SU-DHL-6 (cell line): Measurements from ENCODE around the gene PLAA.

Experiments
- EZH2phosphoT487 ChIP-seq: fragments of 200-600 bp; sonication (generic), shearing (Covaris generic); conservative IDR thresholded peaks from 2 replicates; pipeline ENCODE4 v1.6.1; 2018; ENCODE audit warnings: mild to moderate bottlenecking, antibody characterized with exemption, low read length, moderate library complexity, mixed read lengths
- TF ChIP-seq, protein P1 (sequence below): fragments of 200-600 bp; sonication (generic); IDR thresholded peaks from one replicate; pipeline ENCODE4 v1.5.1; 2017; ENCODE audit warnings: antibody characterized with exemption, mild to moderate bottlenecking, low read length, moderate library complexity; ENCODE audit not compliant: insufficient read depth, poor library complexity, severe bottlenecking

DNA sequence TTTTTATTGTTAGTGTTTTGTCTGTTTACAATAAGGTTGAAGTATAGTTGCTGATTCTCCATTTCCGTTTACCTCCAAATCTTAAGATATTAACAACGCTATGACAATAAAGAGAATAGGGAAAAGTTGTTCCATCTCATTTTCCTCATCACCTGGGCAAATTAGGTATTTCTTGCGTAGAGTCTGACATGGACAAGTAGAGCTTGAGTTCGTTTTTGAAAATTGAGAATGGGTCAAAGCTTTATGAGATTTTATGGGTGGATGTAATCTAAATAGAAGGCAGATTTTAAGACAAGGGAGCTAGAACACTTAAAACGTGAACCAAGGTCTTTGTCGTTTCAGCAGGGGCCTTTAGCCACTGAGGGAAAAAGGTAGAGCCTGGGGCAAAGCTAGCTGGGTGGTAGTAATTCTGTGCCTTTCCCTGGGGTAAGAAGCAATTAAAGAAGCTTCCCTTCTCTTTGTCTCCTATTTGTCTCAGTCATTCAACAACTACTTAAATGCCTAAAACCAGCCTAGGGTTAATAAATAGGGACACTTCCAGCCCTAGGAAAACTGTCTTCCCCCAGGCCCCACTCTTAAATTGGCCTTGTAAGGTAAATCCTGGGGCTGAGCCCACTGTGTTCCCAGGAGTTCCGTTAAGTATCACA is 53.9 kb downstream of the PLAA start:
- TF ChIP-seq, protein P1, sequence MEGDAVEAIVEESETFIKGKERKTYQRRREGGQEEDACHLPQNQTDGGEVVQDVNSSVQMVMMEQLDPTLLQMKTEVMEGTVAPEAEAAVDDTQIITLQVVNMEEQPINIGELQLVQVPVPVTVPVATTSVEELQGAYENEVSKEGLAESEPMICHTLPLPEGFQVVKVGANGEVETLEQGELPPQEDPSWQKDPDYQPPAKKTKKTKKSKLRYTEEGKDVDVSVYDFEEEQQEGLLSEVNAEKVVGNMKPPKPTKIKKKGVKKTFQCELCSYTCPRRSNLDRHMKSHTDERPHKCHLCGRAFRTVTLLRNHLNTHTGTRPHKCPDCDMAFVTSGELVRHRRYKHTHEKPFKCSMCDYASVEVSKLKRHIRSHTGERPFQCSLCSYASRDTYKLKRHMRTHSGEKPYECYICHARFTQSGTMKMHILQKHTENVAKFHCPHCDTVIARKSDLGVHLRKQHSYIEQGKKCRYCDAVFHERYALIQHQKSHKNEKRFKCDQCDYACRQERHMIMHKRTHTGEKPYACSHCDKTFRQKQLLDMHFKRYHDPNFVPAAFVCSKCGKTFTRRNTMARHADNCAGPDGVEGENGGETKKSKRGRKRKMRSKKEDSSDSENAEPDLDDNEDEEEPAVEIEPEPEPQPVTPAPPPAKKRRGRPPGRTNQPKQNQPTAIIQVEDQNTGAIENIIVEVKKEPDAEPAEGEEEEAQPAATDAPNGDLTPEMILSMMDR: no peak
- no peak for TF ChIP-seq EZH2phosphoT487
